Inferior parietal cortex (tissue), 1 donor: ENCODE measurements around the gene IFI27L1.

Experiments used
- DNase-seq: peaks from one replicate; pipeline ENCODE4 v3.0.0-alpha.2; 2016; ENCODE audit errors: extremely low spot score

The IFI27L1 gene, protein sequence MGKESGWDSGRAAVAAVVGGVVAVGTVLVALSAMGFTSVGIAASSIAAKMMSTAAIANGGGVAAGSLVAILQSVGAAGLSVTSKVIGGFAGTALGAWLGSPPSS

DNA sequence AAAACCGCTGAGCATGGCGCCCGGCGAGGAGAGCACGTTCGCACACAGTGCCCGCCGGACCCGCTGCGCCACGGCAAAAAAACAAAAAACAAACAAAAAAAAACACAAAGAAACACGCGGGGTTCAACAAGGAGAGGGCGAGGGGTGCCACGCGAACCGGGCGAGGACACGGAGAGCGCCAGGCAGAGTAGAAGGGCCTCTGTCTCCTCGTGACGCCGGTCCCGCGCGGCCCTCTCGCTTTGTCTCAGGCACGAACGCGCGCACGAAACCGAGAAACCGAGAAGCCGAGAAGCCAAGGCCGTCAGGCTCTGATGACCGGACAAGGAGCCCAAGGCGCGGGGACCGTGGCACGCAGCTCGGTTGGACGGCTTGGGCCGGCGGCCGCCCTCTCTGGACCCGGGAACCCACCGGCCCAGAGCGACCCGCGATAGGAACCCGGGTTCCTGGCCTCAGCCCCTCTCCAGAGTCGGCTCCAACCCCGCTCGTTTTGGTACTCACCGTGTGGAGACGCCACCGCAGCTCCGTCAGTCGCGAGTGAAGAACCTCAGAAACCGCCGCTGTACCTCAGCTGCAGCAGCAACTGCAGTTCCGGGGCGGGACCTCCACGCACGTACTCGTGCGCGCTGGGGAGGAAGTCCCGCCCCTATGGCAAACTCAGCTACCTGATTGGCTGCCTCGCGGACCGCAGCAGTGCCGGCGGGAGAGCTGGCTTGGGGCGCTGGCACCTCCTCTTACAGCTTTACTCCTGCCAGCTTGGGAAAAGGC lies at the start of gene IFI27L1, which contains the start of gene DDX24:
Gene IFI27L1, plus strand, starts transcription at position 690 of the 765 bp plus-strand sequence. CDS start 15,628 bp downstream, outside the sequence.
Gene DDX24, minus strand, starts transcription at position 582 of the 765 bp plus-strand sequence. CDS start 1,460 bp downstream, outside the sequence.
- peak; percentile 93 for DNase-seq

DNA sequence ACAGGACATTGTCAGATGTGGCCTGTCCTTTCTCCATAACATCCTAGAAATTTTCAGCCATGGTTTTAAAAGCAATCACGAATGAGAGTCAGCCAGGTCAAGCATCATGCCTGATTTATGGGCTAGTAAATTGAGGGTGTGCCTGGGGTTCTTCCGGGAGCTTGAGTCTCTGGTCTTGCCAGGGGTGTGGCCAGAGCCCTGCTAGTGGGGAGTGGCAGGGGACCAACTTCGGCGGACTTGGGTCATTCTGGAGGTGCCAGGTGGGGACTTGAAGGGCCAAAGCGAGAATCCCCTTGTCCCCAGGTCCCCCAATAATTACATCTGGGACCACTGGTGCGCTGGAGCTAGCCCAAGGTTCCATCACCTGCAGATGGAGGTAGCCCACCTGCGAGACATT lies 49.2 kb upstream of the IFI27L1 start:
- DNase-seq, result no peak

DNA sequence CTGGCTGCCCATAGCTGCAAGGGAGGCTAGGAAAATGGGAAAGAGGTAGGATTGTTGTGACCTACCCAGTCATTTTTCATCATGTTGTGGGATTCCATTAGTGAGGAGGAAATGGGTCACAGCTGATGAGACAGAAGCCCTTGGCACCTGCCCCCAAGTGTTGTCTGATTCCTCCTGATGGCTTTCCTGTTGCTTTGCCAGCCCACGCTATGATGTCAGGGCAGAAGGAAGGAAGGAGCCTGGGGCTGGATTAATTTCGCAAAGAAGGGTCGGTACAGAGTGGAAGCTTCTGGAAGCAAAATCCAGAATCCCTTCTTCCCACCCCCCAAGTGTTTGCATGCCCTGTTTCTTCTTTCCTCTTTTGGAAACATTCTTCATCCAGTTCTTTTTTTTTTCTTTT lies 46.2 kb upstream of the IFI27L1 start:
- DNase-seq, result no peak

DNA sequence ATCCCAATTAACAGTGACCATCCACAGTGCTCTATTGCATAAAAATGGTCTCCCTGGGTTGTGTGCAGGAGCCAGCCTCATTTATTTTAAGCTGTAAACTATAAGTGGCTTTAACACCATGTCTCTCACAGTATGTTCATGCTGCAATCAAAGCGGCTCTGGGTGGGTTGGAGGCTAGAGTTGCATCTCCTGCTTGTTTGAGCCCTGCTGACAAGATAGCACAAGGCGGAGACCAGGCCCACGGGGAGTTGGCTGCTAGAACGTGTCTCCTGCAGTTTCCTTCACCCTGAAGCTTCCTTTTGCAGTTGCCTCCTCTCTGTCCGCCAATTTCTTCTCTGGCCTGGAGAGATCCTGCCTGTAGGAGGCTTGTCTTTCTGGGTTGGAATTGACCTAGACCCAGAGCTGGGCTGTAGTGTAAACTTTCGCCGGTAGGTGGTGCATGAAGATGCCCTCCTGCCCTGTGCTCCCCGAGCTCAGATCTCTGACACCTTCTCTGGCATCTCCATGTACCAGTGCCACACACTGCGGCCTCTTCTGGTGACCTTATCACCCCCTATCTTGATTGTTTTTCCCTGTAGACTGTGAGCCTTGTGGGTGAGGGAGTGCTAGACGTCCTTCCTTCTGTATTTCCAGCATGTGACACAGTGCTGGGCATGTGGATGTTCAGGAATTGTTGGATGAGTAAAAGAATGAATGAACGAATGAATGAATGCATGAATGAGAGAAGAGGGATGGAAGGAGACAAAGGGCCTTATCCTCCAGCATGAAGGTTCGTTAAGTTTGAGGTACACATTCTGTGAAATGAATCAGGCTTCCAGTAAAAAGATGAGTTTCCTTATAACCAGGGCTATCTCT lies 44.6 kb upstream of the IFI27L1 start:
- peak; percentile 71 for DNase-seq

DNA sequence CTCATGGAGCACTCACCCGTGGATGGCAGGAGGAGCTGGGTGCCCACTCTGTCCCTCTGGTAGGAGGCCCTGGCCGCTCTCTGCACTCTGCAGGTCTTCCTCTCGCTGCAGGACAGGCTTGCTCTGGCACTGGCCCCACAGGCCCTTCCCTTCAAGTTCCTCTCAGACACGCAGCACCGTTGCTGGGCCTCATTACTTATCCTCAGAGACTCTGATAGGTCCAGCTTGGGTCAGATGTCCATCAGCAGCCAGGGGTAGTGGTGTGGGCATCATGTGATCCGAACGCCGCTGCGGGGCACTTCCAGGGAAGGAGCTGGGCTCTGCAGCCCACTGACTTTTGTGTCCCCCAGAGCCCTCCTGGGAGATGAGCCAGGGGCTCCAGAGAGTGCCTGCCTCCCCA lies 43.2 kb upstream of the IFI27L1 start:
- no peak for DNase-seq

DNA sequence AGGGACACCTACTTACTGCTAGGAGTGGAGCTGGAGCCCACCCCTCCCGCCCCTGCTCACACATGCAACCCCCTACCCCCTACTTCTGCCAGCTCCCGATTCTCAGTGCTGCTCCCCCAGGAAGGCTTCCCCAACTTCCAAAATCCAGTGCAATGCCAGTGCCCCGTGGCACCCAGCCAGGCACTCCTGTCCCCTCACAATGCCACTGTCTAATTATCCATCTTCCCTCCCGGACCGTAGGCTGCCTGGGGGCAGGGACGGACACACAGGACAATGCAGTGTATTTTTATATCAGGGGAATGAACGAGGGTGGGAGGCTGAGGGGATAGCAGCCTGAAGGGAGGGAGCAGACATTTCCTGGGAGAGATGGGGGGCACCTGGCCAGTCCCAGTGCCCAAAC lies 42.6 kb upstream of the IFI27L1 start:
- no peak for DNase-seq

DNA sequence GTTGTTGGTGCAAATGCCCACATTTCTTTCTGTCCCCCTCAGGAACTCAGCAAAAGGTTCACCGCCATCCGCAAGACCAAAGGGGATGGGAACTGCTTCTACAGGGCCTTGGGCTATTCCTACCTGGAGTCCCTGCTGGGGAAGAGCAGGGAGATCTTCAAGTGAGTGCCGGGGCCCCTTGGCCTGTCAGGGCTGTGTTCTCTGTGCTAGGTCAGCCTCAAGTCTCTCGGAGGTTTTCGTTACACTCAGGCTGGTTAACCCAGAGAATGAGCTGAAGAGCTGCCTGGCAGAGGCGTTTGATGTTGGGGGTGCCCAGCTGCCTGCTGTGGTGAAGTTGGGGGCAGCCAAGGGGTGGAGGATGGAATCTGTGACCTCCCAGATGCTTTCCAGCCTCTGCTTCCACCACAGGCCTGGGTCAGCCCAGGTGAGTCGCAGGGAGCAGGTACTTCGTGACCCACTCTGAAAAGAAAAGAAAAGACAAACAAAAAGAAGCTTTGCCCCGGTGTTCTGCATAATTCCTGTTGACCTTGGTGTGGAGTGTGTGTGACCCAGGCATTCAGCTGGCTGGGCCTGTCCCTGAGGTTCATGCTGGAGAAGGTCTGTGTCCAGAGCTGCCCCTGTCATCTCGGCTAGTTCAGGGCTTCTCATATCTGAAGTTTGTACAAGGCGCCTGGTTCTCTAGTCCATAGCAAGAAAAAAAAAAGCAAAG lies 42.0 kb upstream of the IFI27L1 start:
- DNase-seq, result no peak

DNA sequence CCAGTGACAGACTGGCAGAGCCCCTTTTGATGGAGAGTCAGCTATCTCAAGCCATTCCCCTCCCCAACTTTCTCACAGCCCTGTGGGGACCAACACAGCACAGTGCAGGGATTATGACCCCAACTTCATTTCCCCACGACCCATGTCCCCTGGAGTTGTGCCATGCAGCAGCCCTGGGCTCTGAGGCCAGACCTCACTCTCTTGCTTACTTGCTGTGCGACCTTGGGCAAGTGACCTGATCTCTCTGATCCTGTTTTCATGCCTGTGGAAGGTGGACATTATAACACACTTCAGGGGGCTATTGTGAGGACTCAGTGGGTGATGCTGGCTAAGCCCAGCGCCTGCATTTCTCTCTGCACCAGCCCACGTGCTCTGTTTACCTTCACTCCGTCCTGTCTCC lies 40.9 kb upstream of the IFI27L1 start:
- no peak for DNase-seq

DNA sequence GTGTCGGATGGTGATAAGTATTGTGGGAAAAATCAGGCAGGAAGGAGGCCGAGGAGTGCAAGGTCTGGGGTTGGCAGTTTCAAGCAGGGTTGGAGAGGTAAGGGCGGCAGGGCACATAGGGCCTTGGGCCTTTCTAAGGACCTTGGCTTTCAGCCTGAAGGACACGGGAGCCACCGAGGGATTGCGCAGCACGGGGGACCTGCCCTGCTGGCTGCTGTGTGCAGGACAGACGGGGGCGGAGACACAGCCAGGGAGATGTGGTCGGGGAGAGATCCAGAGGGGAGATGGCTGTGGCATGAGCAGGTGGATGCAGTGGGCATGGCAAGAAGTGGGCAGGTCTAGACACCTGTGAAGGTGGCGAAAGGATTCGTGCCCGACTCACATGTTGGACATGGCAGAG lies 40.3 kb upstream of the IFI27L1 start:
- no peak for DNase-seq

DNA sequence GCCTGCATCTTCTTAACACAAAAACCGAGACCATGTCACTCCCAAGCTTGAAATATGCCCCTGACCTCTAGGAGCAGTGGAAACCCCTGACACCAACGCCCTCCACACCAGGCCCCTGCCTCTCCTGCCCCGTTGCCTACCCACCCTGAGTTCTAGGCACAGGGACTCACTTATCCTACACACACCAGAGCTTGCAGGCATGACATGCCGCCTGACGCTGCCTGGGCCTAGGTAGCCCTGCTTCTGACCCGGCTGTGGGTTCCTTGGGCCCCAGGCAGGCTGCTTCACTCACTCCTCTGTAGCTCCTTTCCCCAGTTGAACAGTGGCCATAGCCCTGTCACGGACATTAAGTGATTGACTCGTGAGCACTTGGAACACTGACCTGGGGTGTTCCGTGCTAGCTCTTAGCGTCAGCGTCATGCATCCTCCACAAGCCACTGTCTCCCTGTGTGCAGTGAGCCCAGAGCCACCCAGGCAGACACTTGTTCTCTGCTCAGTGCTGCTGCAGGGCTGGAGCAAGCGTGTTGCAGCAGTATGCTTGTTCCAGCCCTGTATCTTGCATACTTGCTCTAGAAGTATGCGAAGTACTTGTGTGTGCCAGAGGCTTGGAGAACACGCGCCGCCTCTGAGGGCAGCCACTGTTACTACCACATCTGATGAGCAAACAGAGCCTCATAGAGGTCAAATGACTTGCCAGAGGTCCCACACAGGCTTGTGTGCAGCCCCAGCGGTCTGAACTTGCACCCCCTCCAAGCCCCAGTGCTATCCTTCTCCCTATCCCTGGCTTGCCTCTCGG lies 39.4 kb upstream of the IFI27L1 start:
- no peak for DNase-seq

DNA sequence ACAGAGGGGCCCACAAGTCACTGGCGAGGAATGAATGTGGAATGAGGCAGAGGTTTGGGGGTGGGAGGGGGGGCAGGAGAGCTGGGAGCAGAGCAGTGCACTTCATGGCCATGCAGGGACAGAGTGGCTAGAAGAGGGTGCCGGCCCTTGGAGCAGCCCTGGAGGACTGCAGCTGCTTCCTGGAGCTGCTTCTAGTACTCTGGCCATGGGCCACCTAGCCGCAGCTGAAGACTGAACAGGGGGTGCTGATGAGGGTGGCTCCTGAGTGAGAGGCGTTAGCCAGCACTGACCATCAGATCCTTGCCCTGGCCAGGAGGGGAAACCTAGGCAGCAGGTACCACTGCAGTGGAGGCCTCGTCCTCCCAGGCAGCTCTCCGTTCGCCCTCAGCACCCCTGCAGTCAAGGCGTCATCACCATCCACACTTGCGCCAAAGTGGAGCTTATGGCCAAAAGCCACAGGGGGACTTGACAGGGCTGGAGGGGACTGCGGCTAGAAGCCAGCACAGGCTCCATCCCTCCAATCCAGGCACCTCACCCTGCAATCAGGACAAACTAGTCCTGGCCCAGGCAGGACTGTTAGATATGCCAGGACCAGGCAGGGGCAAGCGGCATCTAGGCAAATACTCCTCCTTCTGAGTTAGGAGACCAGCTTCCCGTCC lies 38.5 kb upstream of the IFI27L1 start:
- no peak for DNase-seq

DNA sequence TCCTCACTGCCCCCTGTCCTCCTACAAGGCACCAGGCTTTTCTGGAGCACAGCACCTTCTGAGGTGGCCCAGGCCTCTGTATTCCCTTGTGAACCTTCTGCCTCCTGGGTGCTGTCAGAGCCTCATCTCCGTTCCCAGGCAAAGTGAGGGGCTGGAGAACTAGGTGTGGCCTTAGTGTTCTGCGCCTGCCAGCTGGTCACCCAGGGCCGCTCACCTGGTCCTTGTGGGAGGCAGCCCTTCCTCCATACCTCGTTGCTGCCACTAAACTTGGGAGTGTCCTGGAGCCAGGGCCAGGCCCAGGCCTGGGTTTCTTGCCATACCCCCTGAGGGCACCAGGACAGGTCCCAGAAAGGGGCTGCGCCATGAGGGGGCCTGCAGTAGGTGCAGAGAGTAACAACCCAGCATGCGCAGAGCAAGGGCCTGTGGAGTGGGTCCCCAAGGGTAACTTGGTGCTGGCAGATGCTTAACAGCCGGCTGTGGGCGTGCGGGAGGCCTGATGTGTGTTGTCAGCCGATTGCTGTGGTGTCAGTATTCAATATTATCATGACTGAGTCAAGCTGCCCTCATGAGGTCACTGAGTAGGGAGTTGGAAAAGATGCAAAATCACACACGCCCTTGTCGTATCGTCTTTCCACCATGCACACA lies 37.9 kb upstream of the IFI27L1 start:
- no peak for DNase-seq

DNA sequence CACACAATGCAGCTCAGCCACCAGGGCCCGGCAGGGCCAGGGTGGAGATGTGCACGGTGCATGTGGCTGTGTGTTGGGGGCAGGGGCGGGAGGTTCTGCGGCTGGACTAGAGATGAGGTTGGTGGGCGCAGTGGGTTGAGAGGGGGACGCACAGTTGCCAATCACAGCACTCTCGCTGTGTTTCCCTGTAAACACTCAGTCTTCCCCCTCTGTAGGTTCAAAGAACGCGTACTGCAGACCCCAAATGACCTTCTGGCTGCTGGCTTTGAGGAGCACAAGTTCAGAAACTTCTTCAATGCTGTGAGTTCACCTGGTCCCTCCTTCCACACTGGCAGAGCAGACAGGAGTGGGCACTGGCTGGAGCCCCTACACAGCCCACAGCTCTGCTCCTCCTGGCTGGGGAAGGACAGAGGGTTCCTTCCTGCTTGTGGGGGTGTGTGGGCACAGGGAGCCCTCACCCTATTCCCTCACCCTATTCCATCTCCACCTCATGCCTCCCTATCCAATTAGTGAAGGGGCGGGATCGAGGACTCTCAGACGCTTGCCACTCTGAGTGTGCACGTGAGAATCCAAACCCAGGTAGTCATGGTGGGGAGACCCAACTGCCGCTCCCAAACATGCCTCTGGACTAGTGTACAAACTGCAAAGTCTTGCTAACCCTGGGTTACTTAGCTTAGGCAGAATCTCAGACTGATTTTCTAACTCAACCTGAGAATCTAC lies 37.2 kb upstream of the IFI27L1 start:
- no peak for DNase-seq

DNA sequence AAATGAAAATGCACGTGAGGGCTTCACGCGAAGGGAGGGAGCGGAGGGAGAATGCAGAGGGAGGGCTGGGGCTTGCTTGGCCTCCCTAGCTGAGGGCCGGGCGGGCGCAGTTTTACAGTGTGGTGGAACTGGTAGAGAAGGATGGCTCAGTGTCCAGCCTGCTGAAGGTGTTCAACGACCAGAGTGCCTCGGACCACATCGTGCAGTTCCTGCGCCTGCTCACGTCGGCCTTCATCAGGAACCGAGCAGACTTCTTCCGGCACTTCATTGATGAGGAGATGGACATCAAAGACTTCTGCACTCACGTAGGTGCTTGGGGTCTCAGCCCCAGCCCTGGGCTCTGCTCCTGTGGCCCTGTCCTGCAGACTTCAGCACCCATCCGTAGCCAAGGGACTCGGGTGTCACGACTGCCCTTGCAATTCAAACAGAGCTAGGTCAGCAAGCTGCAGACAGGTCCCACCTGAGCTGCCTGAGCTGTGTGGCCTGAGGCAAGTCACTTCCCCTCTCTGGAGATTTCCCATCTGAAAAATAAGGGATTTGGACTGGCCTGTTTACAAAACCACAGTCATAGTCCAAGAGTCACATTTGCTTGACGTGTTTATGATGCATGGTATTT lies 36.5 kb upstream of the IFI27L1 start:
- DNase-seq, result no peak

DNA sequence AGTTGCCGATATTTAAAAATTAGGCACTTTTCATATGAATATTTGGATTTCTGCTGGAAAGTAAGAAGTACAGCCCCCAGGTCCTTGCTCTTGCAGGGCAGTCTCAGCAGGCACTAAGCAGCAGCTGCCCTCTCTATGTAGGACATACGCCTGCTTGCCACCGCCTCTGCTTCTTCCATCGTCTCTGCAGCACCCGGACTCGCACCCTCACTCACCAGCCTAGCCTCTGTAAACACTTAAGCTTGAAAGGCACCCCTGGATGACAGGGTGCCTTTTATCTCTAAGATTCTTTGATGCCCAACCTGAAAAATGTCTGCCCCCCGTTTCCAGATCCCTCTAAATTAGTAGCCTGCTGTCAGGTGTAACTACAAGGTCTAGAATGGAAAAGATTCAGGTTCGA lies 36.0 kb upstream of the IFI27L1 start:
- no peak for DNase-seq

DNA sequence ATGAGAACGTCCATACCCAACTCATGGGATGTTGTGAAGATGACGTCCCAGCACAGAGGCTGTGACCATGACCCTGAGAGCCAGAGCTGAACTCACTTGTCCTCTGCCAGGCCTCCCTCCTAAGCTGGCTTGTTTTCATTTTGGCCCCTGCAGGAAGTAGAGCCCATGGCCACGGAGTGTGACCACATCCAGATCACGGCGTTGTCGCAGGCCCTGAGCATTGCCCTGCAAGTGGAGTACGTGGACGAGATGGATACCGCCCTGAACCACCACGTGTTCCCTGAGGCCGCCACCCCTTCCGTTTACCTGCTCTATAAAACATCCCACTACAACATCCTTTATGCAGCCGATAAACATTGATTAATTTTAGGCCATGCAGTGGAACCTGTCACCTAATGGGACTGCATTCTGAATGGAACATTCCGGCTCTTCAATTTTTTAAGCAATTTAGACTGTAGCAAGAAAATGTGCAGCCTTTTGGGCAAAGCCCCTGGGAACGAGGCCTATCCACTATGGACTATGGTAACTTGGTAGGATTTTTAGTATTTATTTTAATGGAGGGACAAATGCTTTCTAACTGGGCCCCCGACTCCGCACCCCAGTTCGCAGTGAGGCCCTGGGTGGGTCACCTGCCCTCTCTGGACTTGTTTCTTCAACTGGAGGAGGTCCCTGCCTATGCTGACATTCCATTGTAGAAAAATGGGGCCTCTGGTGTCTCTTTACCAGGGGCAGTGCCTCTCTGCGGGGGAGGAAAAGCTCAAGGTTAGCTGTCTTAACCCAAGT lies 35.4 kb upstream of the IFI27L1 start:
- no peak for DNase-seq

DNA sequence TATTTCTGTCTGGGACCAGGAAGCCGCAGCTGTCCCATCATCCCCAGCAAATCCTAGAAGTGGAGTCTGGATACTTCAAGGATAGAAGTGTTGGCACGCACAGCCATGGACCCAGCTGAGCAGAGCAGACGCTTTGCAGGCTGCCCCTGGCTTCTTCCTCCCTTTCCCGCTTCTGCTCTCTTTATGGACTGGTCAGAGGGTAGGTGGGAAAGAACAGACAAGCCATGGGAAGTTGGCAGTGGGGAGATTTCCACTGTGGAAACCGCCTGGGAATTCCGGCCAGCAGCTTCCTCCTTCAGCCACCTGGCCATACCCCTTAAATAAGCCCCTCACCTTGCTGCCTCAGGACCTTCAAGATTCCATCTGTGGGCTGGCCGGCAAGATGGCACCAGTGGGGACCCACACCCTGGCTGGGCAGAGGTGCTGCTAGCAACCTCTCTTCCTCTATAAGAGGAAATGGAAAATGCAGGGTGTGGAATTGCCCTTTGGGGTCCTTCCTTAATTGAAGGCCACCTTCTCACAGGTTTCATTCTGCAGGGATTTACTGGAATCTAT lies 34.3 kb upstream of the IFI27L1 start:
- DNase-seq, result no peak

DNA sequence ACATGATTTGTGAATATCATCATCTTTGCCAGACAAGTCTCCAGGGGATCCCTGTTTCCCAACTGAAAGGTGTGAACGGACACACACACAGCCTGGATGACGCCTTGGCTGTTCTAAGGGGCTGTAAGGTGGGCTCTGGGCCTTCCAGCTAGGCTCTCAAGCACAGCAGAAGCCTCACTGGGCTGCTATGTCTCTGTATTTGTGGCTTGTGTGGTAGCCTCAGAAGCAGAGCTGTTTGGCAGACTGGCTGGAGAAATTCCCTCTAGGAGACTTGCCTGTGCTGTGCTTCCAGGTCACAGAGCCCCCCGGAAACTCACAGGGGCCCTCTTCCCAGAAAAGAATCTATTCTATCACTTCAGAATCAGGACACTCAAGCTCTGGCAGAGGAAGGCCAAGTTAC lies 33.5 kb upstream of the IFI27L1 start:
- DNase-seq, result no peak
